Neural cell (in vitro differentiated cells): ENCODE data around the gene NACA2. TPM values are rescaled to one million over a fixed set of nuclear protein-coding genes. Genes with fewer than 3 reads are reported as not detected.
"Not testable (repeated sequence)": the region's sequence is repeated elsewhere in the genome, so short reads cannot be mapped to it uniquely, and the experiment has no call there.

Source experiments
- H2AFZ ChIP-seq: fragments of 200-600, 300-800 bp; sonication (generic), shearing (Covaris generic); 2 replicates; pipeline ENCODE4 v1.6.0; 2014; ENCODE audit warnings: low read depth, mild to moderate bottlenecking, antibody characterized with exemption, low read length, moderate library complexity
- H3F3A ChIP-seq: fragments of 200-600 bp; shearing (Covaris generic); 2 replicates; pipeline ENCODE4 v1.6.1; 2016; ENCODE audit warnings: mild to moderate bottlenecking, moderate library complexity, mixed read lengths, antibody characterized with exemption, low read length; ENCODE audit not compliant: insufficient read depth, poor library complexity, severe bottlenecking
- H3K27ac ChIP-seq: fragments of 200-600, 300-800 bp; sonication (generic), shearing (Covaris generic); 2 replicates; pipeline ENCODE4 v1.5.1; 2014; ENCODE audit warnings: mild to moderate bottlenecking, low read length, moderate library complexity
- H3K27me3 ChIP-seq: fragments of 300-800, 200-600 bp; sonication (generic), shearing (Covaris generic); 2 replicates; pipeline ENCODE4 v1.6.0; 2014; ENCODE audit warnings: mild to moderate bottlenecking, low read depth, low read length, moderate library complexity; ENCODE audit not compliant: insufficient read depth
- H3K36me3 ChIP-seq: fragments of 300-800, 200-600 bp; sonication (generic), shearing (Covaris generic); 2 replicates; pipeline ENCODE4 v1.5.1; 2014; ENCODE audit warnings: mild to moderate bottlenecking, antibody characterized with exemption, low read length, moderate library complexity; ENCODE audit not compliant: insufficient read depth
- H3K4me2 ChIP-seq: fragments of 300-800, 200-600 bp; sonication (generic), shearing (Covaris generic); 2 replicates; pipeline ENCODE4 v1.6.0; 2014; ENCODE audit warnings: mild to moderate bottlenecking, low read length
- H3K4me3 ChIP-seq: fragments of 300-800, 200-600 bp; sonication (generic), shearing (Covaris generic); 2 replicates; pipeline ENCODE4 v1.5.1; 2014; ENCODE audit warnings: mild to moderate bottlenecking, low read length, moderate library complexity
- H3K79me2 ChIP-seq: fragments of 200-600 bp; shearing (Covaris generic); replicated peaks from 2 replicates; pipeline ENCODE4 v1.6.0; 2014; ENCODE audit warnings: mild to moderate bottlenecking, low read length, moderate library complexity; ENCODE audit not compliant: insufficient read depth
- H3K9ac ChIP-seq: fragments of 300-800, 200-600 bp; sonication (generic), shearing (Covaris generic); 2 replicates; pipeline ENCODE4 v1.6.1; 2016; ENCODE audit warnings: mild to moderate bottlenecking, low read length, mixed read lengths
- H3K9me2 ChIP-seq: fragments of 200-600 bp; shearing (Covaris generic); 2 replicates; pipeline ENCODE4 v1.6.1; 2016; ENCODE audit warnings: mild to moderate bottlenecking, low read length, mixed read lengths; ENCODE audit not compliant: insufficient read depth
- H3K9me3 ChIP-seq: fragments of 200-600, 300-800 bp; sonication (generic), shearing (Covaris generic); 2 replicates; pipeline ENCODE4 v1.6.1; 2016; ENCODE audit warnings: mild to moderate bottlenecking, mixed run types, low read length, moderate library complexity, mixed read lengths
- H4K20me1 ChIP-seq: fragments of 200-600 bp; shearing (Covaris generic); 2 replicates; pipeline ENCODE4 v1.6.1; 2016; ENCODE audit warnings: mild to moderate bottlenecking, mixed run types; ENCODE audit not compliant: insufficient read depth
- EP300 ChIP-seq: fragments of 450-650 bp; conservative IDR thresholded peaks from 2 replicates; pipeline ENCODE4 v1.6.1; 2014; ENCODE audit warnings: antibody characterized with exemption, mild to moderate bottlenecking, moderate library complexity; ENCODE audit not compliant: poor library complexity, severe bottlenecking
- EZH2 ChIP-seq: fragments of 200-600, 300-800 bp; shearing (Covaris generic), sonication (generic); IDR thresholded peaks from 2 replicates; pipeline ENCODE4 v1.6.1; 2014; ENCODE audit warnings: antibody characterized with exemption, low read length, borderline replicate concordance, mild to moderate bottlenecking; ENCODE audit not compliant: insufficient read depth, poor library complexity, severe bottlenecking
- MXI1 ChIP-seq: fragments of 450-650 bp; conservative IDR thresholded peaks from 2 replicates; pipeline ENCODE4 v1.6.1; 2014; ENCODE audit warnings: antibody characterized with exemption, mild to moderate bottlenecking; ENCODE audit not compliant: poor library complexity, severe bottlenecking
- POLR2AphosphoS5 ChIP-seq: IDR thresholded peaks from 2 replicates; pipeline ENCODE4 v1.6.1; 2012
- RAD21 ChIP-seq: fragments of 450-650 bp; conservative IDR thresholded peaks from 2 replicates; pipeline ENCODE4 v1.6.1; 2014; ENCODE audit warnings: antibody characterized with exemption, mild to moderate bottlenecking, moderate library complexity
- SMC3 ChIP-seq: fragments of 450-650 bp; conservative IDR thresholded peaks from 2 replicates; pipeline ENCODE4 v1.6.1; 2014; ENCODE audit warnings: antibody characterized with exemption, mild to moderate bottlenecking, moderate library complexity; ENCODE audit not compliant: poor library complexity
- TAF1 ChIP-seq: IDR thresholded peaks from 2 replicates; pipeline ENCODE4 v1.6.1; 2012; ENCODE audit warnings: low read depth
- polyA plus RNA-seq: library from polyadenylated mRNA; depleted of rRNA; stranded (reverse); fragments of >200 nt; gene quantifications from 2 replicates; pipeline ENCODE4 v1.2.3, GENCODE V29; 2014
- TF ChIP-seq, protein P1 (sequence below): IDR thresholded peaks from 2 replicates; pipeline ENCODE4 v1.6.1; 2012; ENCODE audit warnings: borderline replicate concordance
- TF ChIP-seq, protein P2 (sequence below): fragments of 450-650 bp; IDR thresholded peaks from 2 replicates; pipeline ENCODE4 v1.5.1; 2014; ENCODE audit warnings: antibody characterized with exemption, mild to moderate bottlenecking, moderate library complexity; ENCODE audit not compliant: poor library complexity, severe bottlenecking

Gene NACA2
- polyA plus RNA-seq, 1 donor from 2014 or later: not detected

- no peaks in the 10 kb centered on the region for H3K9me2 ChIP-seq
- TF ChIP-seq EP300 (no peak), MXI1 (no peak), RAD21 (no peak), EZH2 (no peak), POLR2AphosphoS5 (no peak), TAF1 (no peak), SMC3 (no peak)
- TF ChIP-seq, protein P1, sequence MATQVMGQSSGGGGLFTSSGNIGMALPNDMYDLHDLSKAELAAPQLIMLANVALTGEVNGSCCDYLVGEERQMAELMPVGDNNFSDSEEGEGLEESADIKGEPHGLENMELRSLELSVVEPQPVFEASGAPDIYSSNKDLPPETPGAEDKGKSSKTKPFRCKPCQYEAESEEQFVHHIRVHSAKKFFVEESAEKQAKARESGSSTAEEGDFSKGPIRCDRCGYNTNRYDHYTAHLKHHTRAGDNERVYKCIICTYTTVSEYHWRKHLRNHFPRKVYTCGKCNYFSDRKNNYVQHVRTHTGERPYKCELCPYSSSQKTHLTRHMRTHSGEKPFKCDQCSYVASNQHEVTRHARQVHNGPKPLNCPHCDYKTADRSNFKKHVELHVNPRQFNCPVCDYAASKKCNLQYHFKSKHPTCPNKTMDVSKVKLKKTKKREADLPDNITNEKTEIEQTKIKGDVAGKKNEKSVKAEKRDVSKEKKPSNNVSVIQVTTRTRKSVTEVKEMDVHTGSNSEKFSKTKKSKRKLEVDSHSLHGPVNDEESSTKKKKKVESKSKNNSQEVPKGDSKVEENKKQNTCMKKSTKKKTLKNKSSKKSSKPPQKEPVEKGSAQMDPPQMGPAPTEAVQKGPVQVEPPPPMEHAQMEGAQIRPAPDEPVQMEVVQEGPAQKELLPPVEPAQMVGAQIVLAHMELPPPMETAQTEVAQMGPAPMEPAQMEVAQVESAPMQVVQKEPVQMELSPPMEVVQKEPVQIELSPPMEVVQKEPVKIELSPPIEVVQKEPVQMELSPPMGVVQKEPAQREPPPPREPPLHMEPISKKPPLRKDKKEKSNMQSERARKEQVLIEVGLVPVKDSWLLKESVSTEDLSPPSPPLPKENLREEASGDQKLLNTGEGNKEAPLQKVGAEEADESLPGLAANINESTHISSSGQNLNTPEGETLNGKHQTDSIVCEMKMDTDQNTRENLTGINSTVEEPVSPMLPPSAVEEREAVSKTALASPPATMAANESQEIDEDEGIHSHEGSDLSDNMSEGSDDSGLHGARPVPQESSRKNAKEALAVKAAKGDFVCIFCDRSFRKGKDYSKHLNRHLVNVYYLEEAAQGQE: no peak
- TF ChIP-seq, protein P2, sequence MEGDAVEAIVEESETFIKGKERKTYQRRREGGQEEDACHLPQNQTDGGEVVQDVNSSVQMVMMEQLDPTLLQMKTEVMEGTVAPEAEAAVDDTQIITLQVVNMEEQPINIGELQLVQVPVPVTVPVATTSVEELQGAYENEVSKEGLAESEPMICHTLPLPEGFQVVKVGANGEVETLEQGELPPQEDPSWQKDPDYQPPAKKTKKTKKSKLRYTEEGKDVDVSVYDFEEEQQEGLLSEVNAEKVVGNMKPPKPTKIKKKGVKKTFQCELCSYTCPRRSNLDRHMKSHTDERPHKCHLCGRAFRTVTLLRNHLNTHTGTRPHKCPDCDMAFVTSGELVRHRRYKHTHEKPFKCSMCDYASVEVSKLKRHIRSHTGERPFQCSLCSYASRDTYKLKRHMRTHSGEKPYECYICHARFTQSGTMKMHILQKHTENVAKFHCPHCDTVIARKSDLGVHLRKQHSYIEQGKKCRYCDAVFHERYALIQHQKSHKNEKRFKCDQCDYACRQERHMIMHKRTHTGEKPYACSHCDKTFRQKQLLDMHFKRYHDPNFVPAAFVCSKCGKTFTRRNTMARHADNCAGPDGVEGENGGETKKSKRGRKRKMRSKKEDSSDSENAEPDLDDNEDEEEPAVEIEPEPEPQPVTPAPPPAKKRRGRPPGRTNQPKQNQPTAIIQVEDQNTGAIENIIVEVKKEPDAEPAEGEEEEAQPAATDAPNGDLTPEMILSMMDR: no peak
- H3K9me3 ChIP-seq: no peaks in the 10 kb centered on the region
- no peaks in the 10 kb centered on the region for H3K79me2 ChIP-seq
- no peak overlapping the region for H3K4me2 ChIP-seq
- H3K36me3 ChIP-seq: no peaks in the 10 kb centered on the region
- H3K27ac ChIP-seq: no peak overlapping the region
- H3K9ac ChIP-seq: no peak overlapping the region
- H4K20me1 ChIP-seq: no peaks in the 10 kb centered on the region
- H3F3A ChIP-seq: no peaks in the 10 kb centered on the region
- no peak overlapping the region for H3K4me3 ChIP-seq
- H2AFZ ChIP-seq: no peak overlapping the region
- H3K27me3 ChIP-seq: no peaks in the 10 kb centered on the region
These were observed 3.0 kb downstream of the NACA2 start for GRCh38 chr17:61587807-61588660.

GRCh38 chr17:61587242-61587641 is 3.8 kb downstream of the NACA2 start:
- TF ChIP-seq, protein P2: no peak
- no peak for TF ChIP-seq RAD21
- no peak for TF ChIP-seq EZH2
- TF ChIP-seq SMC3: no peak
- TF ChIP-seq MXI1: no peak
- no peak for TF ChIP-seq TAF1
- TF ChIP-seq, protein P1: no peak
- no peak for TF ChIP-seq EP300
- TF ChIP-seq POLR2AphosphoS5: no peak

DNA sequence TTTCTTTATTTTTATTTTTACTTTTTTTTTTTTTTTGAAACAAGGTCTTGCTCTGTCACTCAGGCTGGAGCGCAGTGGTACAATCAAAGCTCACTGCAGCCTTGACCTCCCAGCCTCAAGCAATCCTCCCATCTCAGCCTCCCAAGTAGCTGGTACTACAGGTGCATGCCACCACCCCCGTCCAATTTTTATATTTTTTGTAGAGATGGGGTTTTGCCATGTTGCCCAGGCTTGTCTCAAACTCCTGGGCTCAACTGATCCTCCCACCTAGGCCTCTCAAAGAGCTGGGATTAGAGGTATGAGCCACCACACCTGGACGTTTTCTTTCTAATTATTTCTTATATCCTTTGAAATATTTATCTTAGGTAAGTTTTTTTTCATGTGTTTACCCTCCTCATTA is 4.4 kb downstream of the NACA2 start:
- H3F3A ChIP-seq, H3K4me3 ChIP-seq, H3K27me3 ChIP-seq, H2AFZ ChIP-seq, H3K27ac ChIP-seq, H3K36me3 ChIP-seq, H3K4me2 ChIP-seq, H4K20me1 ChIP-seq, H3K9ac ChIP-seq, H3K9me3 ChIP-seq, H3K9me2 ChIP-seq, H3K79me2 ChIP-seq: not testable (repeated sequence)

More at GRCh38 chr17:61587242-61587641, 3.8 kb downstream of the NACA2 start:
- no peak overlapping the region for H2AFZ ChIP-seq
- H3K36me3 ChIP-seq: no peaks in the 10 kb centered on the region
- no peak overlapping the region for H3K4me3 ChIP-seq
- no peak overlapping the region for H3K9ac ChIP-seq
- no peak overlapping the region for H3K27ac ChIP-seq
- H3K4me2 ChIP-seq: no peak overlapping the region
- H4K20me1 ChIP-seq: no peaks in the 10 kb centered on the region
- no peaks in the 10 kb centered on the region for H3F3A ChIP-seq
- no peaks in the 10 kb centered on the region for H3K9me3 ChIP-seq
- no peaks in the 10 kb centered on the region for H3K27me3 ChIP-seq
- no peaks in the 10 kb centered on the region for H3K79me2 ChIP-seq
- no peaks in the 10 kb centered on the region for H3K9me2 ChIP-seq
